ENCODE results near the gene COQ10A. TPM values are rescaled to one million over a fixed set of nuclear protein-coding genes. Genes with fewer than 3 reads are reported as not detected.
A peak's percentile ranks its signal among the peaks of the same experiment; 100 is the strongest.

The COQ10A gene
- total and polyA plus RNA-seq, 4 donors, result 5.8 to 18.1 (median 12.4) TPM

DNA sequence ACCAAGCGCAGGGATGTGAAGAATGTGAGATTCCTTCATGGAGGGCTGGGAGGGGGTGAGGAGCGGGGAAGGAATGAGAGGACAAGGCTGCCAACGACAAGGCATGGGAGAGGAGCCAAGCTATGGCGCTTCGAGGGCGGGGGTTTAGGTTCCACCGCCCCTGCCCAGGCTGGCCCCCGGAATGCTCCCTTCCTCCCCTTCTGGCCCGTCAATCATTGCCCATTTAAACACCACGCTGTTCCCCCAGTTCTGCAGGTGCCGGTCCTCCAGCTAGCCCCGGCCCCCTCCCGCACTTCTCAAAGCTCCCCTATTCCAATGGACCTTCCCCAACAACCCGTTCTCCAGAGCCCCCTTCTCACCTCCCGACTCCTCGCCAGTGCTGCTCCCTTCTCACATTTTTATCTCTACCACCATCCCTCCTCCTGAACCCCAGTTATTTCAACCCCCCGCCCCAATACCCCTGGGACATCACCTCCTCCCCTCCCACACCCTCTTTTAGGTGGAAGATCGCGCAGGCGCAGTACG, 45.4 kb upstream of the COQ10A start:
- H3K27ac ChIP-seq (ENCODE audit: low read depth in 1 of 2, low read length in 1 of 2), result peak overlapping the region; percentile 91 to 98
- H3K4me3 ChIP-seq, result peak overlapping the region; percentile 76
- WGBS, 2 donors, result 1% methylated on average over 21 of the region's 21 CpGs
- H3K36me3 ChIP-seq (ENCODE audit: control insufficient read depth in 4 of 4, insufficient read depth in 4 of 4, low read length in 4 of 4), result peaks cover 0 to 7% (median 1%) of the 10 kb centered on the region in 4 donors
- DNase-seq, result peak; percentile 91 to 95 (median 92)
- H3K27me3 ChIP-seq (ENCODE audit: control insufficient read depth in 3 of 3, insufficient read depth in 3 of 3, low read length in 2 of 3), result no peaks in the 10 kb centered on the region
- no peaks in the 10 kb centered on the region for H3K9me3 ChIP-seq (ENCODE audit: control insufficient read depth in 4 of 4, insufficient read depth in 3 of 4, low read length in 3 of 4)
- ATAC-seq (ENCODE audit: insufficient read depth, low FRiP score), result no peak
- peak overlapping the region; percentile 33 to 70 for H3K9ac ChIP-seq (ENCODE audit: insufficient read depth in 1 of 2, low read length in 2 of 2)
- TF ChIP-seq, protein P1, sequence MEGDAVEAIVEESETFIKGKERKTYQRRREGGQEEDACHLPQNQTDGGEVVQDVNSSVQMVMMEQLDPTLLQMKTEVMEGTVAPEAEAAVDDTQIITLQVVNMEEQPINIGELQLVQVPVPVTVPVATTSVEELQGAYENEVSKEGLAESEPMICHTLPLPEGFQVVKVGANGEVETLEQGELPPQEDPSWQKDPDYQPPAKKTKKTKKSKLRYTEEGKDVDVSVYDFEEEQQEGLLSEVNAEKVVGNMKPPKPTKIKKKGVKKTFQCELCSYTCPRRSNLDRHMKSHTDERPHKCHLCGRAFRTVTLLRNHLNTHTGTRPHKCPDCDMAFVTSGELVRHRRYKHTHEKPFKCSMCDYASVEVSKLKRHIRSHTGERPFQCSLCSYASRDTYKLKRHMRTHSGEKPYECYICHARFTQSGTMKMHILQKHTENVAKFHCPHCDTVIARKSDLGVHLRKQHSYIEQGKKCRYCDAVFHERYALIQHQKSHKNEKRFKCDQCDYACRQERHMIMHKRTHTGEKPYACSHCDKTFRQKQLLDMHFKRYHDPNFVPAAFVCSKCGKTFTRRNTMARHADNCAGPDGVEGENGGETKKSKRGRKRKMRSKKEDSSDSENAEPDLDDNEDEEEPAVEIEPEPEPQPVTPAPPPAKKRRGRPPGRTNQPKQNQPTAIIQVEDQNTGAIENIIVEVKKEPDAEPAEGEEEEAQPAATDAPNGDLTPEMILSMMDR (IDR thresholded peaks at IDR 0.05; ENCODE audit: control extremely low read depth, extremely low read depth), result no peak
- H3K4me1 ChIP-seq (ENCODE audit: control insufficient read depth in 5 of 5, insufficient read depth in 5 of 5, low read length in 5 of 5), result peaks cover 4 to 31% (median 15%) of the 10 kb centered on the region in 5 donors

DNA sequence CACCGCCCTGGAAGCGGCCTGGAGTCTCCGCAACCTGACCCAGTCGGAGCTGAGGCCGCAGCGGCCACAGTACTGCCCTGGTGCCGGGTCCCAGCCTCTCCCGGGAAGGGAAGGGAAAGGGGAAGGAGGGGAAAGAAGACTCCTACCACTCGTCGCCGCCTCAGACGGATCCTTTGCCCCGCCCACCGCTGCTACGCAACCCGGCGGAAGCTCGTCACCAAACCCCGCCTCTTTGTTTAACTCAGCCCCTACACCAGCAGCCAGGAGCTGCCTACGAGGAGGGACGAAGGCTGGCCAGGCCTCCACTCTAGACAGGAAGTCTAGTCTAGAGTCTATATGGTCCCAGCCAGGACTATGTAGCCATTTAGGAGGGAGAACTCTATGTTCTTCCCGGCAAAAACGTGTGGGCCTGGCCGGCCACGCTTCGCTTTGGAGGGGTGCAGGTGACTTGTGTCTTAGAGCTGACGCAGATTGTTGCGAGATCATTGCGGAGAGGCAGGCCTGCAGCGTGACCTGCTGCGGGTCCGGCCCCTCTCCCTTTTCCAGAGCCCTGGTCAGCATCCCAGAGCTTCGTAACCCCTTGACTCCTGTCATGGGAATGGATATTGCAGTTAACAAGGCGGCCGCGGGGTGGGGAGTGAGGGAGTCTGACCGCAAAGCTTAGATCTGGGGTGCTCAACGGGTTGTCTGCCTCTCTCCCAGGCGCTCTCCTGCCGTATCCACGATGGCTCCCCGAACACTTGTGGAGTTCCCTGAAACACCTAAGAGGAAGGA, 44.8 kb upstream of the COQ10A start, which contains the start of gene RNF41:
Gene RNF41 (minus strand): TSS at position 166 of the 774 bp plus-strand sequence. CDS start 7,875 bp downstream, outside the sequence.
- H3K27ac ChIP-seq (ENCODE audit: low read depth in 1 of 2, low read length in 1 of 2), result peak within 1 kb of the TSS; percentile 91 to 98
- 0 to 2% methylated on average over 42 of the region's 42 CpGs for WGBS, 2 donors
- no peaks in the 10 kb centered on the region for H3K27me3 ChIP-seq (ENCODE audit: control insufficient read depth in 3 of 3, insufficient read depth in 3 of 3, low read length in 2 of 3)
- ATAC-seq (ENCODE audit: insufficient read depth, low FRiP score), result peak; percentile 80
- peak; percentile 99 for DNase-seq
- H3K36me3 ChIP-seq (ENCODE audit: control insufficient read depth in 4 of 4, insufficient read depth in 4 of 4, low read length in 4 of 4), result peaks cover 0 to 3% (median 0%) of the 10 kb centered on the region in 4 donors
- H3K9me3 ChIP-seq (ENCODE audit: control insufficient read depth in 4 of 4, insufficient read depth in 3 of 4, low read length in 3 of 4), result no peaks in the 10 kb centered on the region
- H3K4me1 ChIP-seq (ENCODE audit: control insufficient read depth in 5 of 5, insufficient read depth in 5 of 5, low read length in 5 of 5), result peaks cover 4 to 31% (median 15%) of the 10 kb centered on the region in 5 donors
- peak within 1 kb of the TSS; percentile 33 to 70 for H3K9ac ChIP-seq (ENCODE audit: insufficient read depth in 1 of 2, low read length in 2 of 2)
- peak within 1 kb of the TSS; percentile 76 for H3K4me3 ChIP-seq
- TF ChIP-seq, protein P1 (IDR thresholded peaks at IDR 0.05; ENCODE audit: control extremely low read depth, extremely low read depth), result no peak

DNA sequence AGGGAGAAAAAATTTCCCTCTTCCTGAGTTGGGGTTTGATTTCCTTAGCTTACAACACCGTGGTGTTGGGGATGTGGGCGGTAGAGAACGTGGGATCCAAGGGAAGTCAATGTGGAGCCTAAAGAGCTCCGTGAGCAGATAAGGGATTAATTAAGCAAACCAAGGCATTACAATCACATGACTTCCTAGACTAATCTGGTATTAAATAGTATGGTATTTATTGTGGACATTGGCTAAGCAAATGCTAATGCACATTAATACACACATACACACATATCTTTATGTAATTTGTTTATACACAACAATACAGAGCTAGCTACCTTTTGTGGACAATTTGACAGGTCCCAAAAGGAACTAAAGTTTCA, 44.2 kb upstream of the COQ10A start:
- TF ChIP-seq, protein P1 (IDR thresholded peaks at IDR 0.05; ENCODE audit: control extremely low read depth, extremely low read depth), result no peak
- Histone ChIP-seq H3K9me3 (ENCODE audit: control insufficient read depth in 4 of 4, insufficient read depth in 3 of 4, low read length in 3 of 4) (no peaks in the 10 kb centered on the region), H3K27me3 (ENCODE audit: control insufficient read depth in 3 of 3, insufficient read depth in 3 of 3, low read length in 2 of 3) (no peaks in the 10 kb centered on the region), H3K9ac (ENCODE audit: insufficient read depth in 1 of 2, low read length in 2 of 2) (peak overlapping the region; percentile 33 to 70), H3K4me3 (peak overlapping the region; percentile 41), H3K27ac (ENCODE audit: low read depth in 1 of 2, low read length in 1 of 2) (peak overlapping the region; percentile 91 to 98), H3K36me3 (ENCODE audit: control insufficient read depth in 4 of 4, insufficient read depth in 4 of 4, low read length in 4 of 4) (peaks cover 0 to under 1% (median 0%) of the 10 kb centered on the region in 4 donors), H3K4me1 (ENCODE audit: control insufficient read depth in 5 of 5, insufficient read depth in 5 of 5, low read length in 5 of 5) (peaks cover 4 to 31% (median 14%) of the 10 kb centered on the region in 5 donors)
- ATAC-seq (ENCODE audit: insufficient read depth, low FRiP score) (no peak), DNase-seq (no peak)
- WGBS, 2 donors, result 1 to 8% methylated on average over 4 of the region's 4 CpGs
